ENCODE measurements around the gene CILP2.

- TF ChIP-seq, protein P1, sequence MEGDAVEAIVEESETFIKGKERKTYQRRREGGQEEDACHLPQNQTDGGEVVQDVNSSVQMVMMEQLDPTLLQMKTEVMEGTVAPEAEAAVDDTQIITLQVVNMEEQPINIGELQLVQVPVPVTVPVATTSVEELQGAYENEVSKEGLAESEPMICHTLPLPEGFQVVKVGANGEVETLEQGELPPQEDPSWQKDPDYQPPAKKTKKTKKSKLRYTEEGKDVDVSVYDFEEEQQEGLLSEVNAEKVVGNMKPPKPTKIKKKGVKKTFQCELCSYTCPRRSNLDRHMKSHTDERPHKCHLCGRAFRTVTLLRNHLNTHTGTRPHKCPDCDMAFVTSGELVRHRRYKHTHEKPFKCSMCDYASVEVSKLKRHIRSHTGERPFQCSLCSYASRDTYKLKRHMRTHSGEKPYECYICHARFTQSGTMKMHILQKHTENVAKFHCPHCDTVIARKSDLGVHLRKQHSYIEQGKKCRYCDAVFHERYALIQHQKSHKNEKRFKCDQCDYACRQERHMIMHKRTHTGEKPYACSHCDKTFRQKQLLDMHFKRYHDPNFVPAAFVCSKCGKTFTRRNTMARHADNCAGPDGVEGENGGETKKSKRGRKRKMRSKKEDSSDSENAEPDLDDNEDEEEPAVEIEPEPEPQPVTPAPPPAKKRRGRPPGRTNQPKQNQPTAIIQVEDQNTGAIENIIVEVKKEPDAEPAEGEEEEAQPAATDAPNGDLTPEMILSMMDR (IDR thresholded peaks at IDR 0.05), result no peak
- no peak for TF ChIP-seq EP300 (IDR thresholded peaks at IDR 0.05)
These were observed 11.9 kb downstream of the CILP2 start for GRCh38 chr19:19549804-19550464.

Measured in stomach (tissue), 4 donors.